Measurements from ENCODE around the gene KLHL25.

The KLHL25 gene

GRCh38 chr15:85710340-85710842 is 84.3 kb downstream of the KLHL25 start:
- no peak for DNase-seq (ENCODE audit: low spot score)
